Activated CD4-positive, alpha-beta T cell treated with anti-CD3 and anti-CD28 coated beads for 36 hours (primary cell): ENCODE results near the gene RWDD4. TPM values are rescaled to one million over a fixed set of nuclear protein-coding genes. Genes with fewer than 3 reads are reported as not detected.

ENCODE experiments used
- ATAC-seq: fragments of 200-7000 bp; cut with Tn5 transposase; one replicate; pipeline ENCODE4 v1.10.0; 2021; ENCODE audit warnings: mild to moderate bottlenecking, moderate library complexity
- CTCF ChIA-PET: fragments of 350-600 bp; sonication (Branson Sonifier 250); formaldehyde crosslinking; loops from one replicate; lab custom pipeline; 2021; ENCODE audit warnings: antibody characterized with exemption; lab: Charles Lee
- POLR2A ChIA-PET: fragments of 350-600 bp; sonication (Branson Sonifier 250); formaldehyde crosslinking; loops from one replicate; lab custom pipeline; 2021; ENCODE audit warnings: antibody characterized with exemption, inconsistent platforms; lab: Charles Lee
- DNase-seq: peaks from one replicate; pipeline ENCODE4 v3.0.0-alpha.2; 2020
- H3K27ac Mint-ChIP-seq: one replicate; pipeline ENCODE4 v1.8.0; 2021; ENCODE audit warnings: mixed read lengths
- H3K27me3 Mint-ChIP-seq: one replicate; pipeline ENCODE4 v1.8.0; 2021; ENCODE audit warnings: mixed read lengths
- H3K36me3 Mint-ChIP-seq: one replicate; pipeline ENCODE4 v1.8.0; 2021; ENCODE audit warnings: low read depth, mixed read lengths
- H3K4me1 Mint-ChIP-seq: one replicate; pipeline ENCODE4 v1.8.0; 2021; ENCODE audit warnings: mixed read lengths
- H3K4me3 Mint-ChIP-seq: one replicate; pipeline ENCODE4 v1.8.0; 2021; ENCODE audit warnings: mild to moderate bottlenecking, moderate library complexity, mixed read lengths
- H3K9me3 Mint-ChIP-seq: one replicate; pipeline ENCODE4 v1.8.0; 2021; ENCODE audit warnings: low read depth, mixed read lengths
- intact Hi-C, 2 experiments: fragments of 100-400 bp; cut with DNase I in 1 of 2; cut with micrococcal nuclease in 1 of 2; formaldehyde crosslinking; loops; one replicate each; pipeline versions ENCODE4 v1.14.2 to v1.15.1; 2022 to 2024; cut with DNase I, micrococcal nuclease
- total RNA-seq, 2 experiments: library from RNA; stranded (reverse); gene quantifications; one replicate each; pipeline ENCODE4 v1.2.3, GENCODE V29; 2021

RWDD4 gene
- total RNA-seq, 2 experiments from 2014 or later = 19.4 to 26.5 TPM

DNA sequence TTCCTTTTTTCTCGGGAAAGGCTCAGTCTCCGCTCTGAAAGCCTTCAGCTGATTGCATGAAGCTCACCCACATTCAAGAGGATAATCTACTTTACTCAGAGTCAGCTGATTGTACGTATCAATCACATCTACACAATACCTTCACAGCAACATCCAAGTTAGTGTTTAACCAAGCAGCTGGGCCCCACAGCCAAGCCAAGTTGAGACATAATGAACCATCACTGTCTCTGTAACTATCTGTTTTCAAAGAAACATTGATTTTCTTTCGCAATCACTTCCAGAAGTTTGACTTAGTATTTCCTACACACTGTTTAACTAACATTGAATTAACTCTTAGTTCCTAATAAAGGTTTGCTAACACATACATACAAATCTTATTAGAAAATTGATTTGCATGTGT is 40.3 kb downstream of the RWDD4 start:
- Mint-ChIP-seq H3K4me3 (no peak overlapping the region), H3K27ac (no peak overlapping the region), H3K4me1 (no peaks in the 10 kb centered on the region), H3K9me3 (no peaks in the 10 kb centered on the region), H3K27me3 (peaks cover 2% of the 10 kb centered on the region), H3K36me3 (no peaks in the 10 kb centered on the region)
- POLR2A ChIA-PET = no interaction called here
- CTCF ChIA-PET = no interaction called here
- intact Hi-C loops = no loop called here
- ATAC-seq (no peak), DNase-seq (no peak)

- ATAC-seq = no peak
- Mint-ChIP-seq H3K36me3 (no peaks in the 10 kb centered on the region), H3K9me3 (no peaks in the 10 kb centered on the region), H3K27me3 (peaks cover 2% of the 10 kb centered on the region), H3K4me3 (no peak overlapping the region), H3K27ac (no peak overlapping the region), H3K4me1 (no peaks in the 10 kb centered on the region)
- intact Hi-C loops = no loop called here
- POLR2A ChIA-PET = no interaction called here
- CTCF ChIA-PET = no interaction called here
- no peak for DNase-seq
Observed at GRCh38 chr4:183617075-183617474, 41.9 kb downstream of the RWDD4 start.

- H3K27me3 Mint-ChIP-seq = peaks cover 2% of the 10 kb centered on the region
- ChIA-PET POLR2A (no interaction called here), CTCF (no interaction called here)
- H3K4me3 Mint-ChIP-seq = no peak overlapping the region
- intact Hi-C loops = no loop called here
- ATAC-seq = no peak
- no peaks in the 10 kb centered on the region for H3K9me3 Mint-ChIP-seq
- no peaks in the 10 kb centered on the region for H3K36me3 Mint-ChIP-seq
- no peaks in the 10 kb centered on the region for H3K4me1 Mint-ChIP-seq
- no peak overlapping the region for H3K27ac Mint-ChIP-seq
- DNase-seq = no peak
Observed at GRCh38 chr4:183612329-183613250, 46.4 kb downstream of the RWDD4 start.

- no peaks in the 10 kb centered on the region for H3K36me3 Mint-ChIP-seq
- intact Hi-C loops = no loop called here
- ChIA-PET POLR2A (no interaction called here), CTCF (interaction anchor here (0.7 kb wide), 1 partner anchor 68 kb away, joined by 3 read pairs; no protein-coding TSS in a partner anchor)
- H3K27ac Mint-ChIP-seq = no peak overlapping the region
- ATAC-seq (no peak), DNase-seq (no peak)
- H3K9me3 Mint-ChIP-seq = no peaks in the 10 kb centered on the region
- H3K4me1 Mint-ChIP-seq = no peaks in the 10 kb centered on the region
- H3K27me3 Mint-ChIP-seq = peaks cover 4% of the 10 kb centered on the region
- H3K4me3 Mint-ChIP-seq = no peak overlapping the region
Observed at GRCh38 chr4:183611210-183611830, 47.7 kb downstream of the RWDD4 start.

GRCh38 chr4:183610613-183611012 is 48.4 kb downstream of the RWDD4 start:
- Mint-ChIP-seq H3K9me3 (no peaks in the 10 kb centered on the region), H3K4me1 (no peaks in the 10 kb centered on the region), H3K27ac (no peak overlapping the region), H3K36me3 (no peaks in the 10 kb centered on the region), H3K27me3 (peaks cover 4% of the 10 kb centered on the region), H3K4me3 (no peak overlapping the region)
- ATAC-seq (no peak), DNase-seq (no peak)
- intact Hi-C loops = no loop called here
- ChIA-PET CTCF (no interaction called here), POLR2A (no interaction called here)

DNA sequence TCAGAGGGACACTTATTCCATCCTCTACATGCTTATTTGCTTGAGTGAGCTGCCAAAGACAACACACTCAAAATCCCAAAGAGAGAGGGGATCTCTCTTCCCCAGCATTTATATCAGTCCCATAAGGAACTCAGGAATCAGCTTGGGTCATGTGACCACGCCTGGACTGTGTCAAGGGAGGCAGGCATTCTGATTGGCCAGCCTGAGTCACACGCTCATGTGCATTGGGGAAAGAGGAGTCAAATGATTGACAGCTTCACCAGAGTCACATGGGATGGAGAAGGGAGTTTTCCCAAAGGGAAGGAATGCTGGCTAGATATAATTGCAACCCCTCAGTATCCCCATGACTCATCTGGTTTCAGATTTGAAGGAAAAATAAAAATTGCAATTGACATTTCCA is 49.0 kb downstream of the RWDD4 start:
- ChIA-PET POLR2A (no interaction called here), CTCF (no interaction called here)
- no peak overlapping the region for H3K4me3 Mint-ChIP-seq
- ATAC-seq = no peak
- no peaks in the 10 kb centered on the region for H3K36me3 Mint-ChIP-seq
- no peak for DNase-seq
- H3K27ac Mint-ChIP-seq = no peak overlapping the region
- intact Hi-C loops = no loop called here
- H3K9me3 Mint-ChIP-seq = no peaks in the 10 kb centered on the region
- no peaks in the 10 kb centered on the region for H3K4me1 Mint-ChIP-seq
- peaks cover 4% of the 10 kb centered on the region for H3K27me3 Mint-ChIP-seq

DNA sequence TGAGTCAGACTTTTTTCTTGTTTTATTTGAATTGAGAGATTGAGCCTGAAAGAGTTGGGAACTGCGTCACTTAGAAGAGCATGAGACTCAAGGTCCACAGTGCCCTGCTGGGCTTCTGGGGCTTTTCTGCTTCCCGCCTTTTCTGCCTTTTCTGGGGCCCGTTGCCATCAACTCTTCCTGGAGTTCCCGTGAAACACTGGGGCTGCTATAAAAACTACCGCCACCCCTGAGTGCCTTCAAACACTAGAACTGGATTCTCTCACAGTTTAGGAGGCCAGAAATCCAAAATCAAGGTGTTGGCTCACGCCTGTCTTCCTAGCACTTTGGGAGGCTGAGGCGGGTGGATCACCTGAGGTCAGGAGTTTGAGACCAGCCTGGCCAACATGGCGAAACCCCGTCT is 49.8 kb downstream of the RWDD4 start:
- ChIA-PET POLR2A (no interaction called here), CTCF (no interaction called here)
- Mint-ChIP-seq H3K9me3 (no peaks in the 10 kb centered on the region), H3K4me1 (no peaks in the 10 kb centered on the region), H3K36me3 (no peaks in the 10 kb centered on the region), H3K4me3 (no peak overlapping the region), H3K27me3 (peaks cover 3% of the 10 kb centered on the region), H3K27ac (no peak overlapping the region)
- intact Hi-C loops = no loop called here
- ATAC-seq (no peak), DNase-seq (no peak)

DNA sequence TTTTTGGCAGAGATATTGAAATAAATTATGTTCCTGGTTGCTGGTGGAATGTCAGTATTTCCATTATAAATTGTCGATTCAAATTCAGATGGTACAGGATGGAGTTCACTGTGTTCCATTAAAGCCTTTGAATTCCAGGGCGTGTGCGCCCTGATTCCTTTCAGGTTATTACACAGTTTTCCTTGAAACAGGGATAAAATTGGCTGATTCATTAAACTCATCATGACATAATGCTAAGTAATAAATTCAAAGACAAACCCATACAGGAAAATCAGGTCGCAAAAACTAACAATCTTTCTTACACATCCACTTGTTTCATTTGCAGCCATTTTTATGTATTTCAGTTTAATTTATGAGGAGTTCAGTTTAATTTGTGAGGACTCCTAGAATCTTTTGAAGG is 51.1 kb downstream of the RWDD4 start:
- Mint-ChIP-seq H3K9me3 (no peaks in the 10 kb centered on the region), H3K27ac (no peak overlapping the region), H3K27me3 (peaks cover 2% of the 10 kb centered on the region), H3K4me1 (no peaks in the 10 kb centered on the region), H3K4me3 (no peak overlapping the region), H3K36me3 (no peaks in the 10 kb centered on the region)
- ChIA-PET POLR2A (no interaction called here), CTCF (no interaction called here)
- ATAC-seq (no peak), DNase-seq (no peak)
- intact Hi-C loops = no loop called here

- DNase-seq = no peak
- ChIA-PET CTCF (interaction anchor here (0.6 to 0.9 kb wide), 6 partner anchors 11 to 1787 kb away, joined by 3 to 4 read pairs (median 3); no protein-coding TSS in a partner anchor), POLR2A (interaction anchor here (0.6 kb wide), 2 partner anchors 20 to 285 kb away, joined by 3 to 4 read pairs; no protein-coding TSS in a partner anchor)
- no peaks in the 10 kb centered on the region for H3K4me1 Mint-ChIP-seq
- no peak overlapping the region for H3K27ac Mint-ChIP-seq
- peaks cover 2% of the 10 kb centered on the region for H3K27me3 Mint-ChIP-seq
- no peaks in the 10 kb centered on the region for H3K9me3 Mint-ChIP-seq
- no peaks in the 10 kb centered on the region for H3K36me3 Mint-ChIP-seq
- ATAC-seq = no peak
- no peak overlapping the region for H3K4me3 Mint-ChIP-seq
- intact Hi-C loops = loop anchor here (1.0 kb wide), 1 partner anchor 130 kb away; no protein-coding TSS in a partner anchor
Observed at GRCh38 chr4:183602557-183603027, 56.4 kb downstream of the RWDD4 start.

GRCh38 chr4:183601381-183601780 is 57.6 kb downstream of the RWDD4 start:
- no peaks in the 10 kb centered on the region for H3K4me1 Mint-ChIP-seq
- DNase-seq (no peak), ATAC-seq (no peak)
- CTCF ChIA-PET = interaction anchor here (1.0 to 1.7 kb wide), 3 partner anchors 21 to 132 kb away, joined by 3 to 6 read pairs (median 3); no protein-coding TSS in a partner anchor
- intact Hi-C loops = no loop called here
- no peaks in the 10 kb centered on the region for H3K9me3 Mint-ChIP-seq
- no peak overlapping the region for H3K27ac Mint-ChIP-seq
- H3K27me3 Mint-ChIP-seq = no peaks in the 10 kb centered on the region
- H3K4me3 Mint-ChIP-seq = no peak overlapping the region
- H3K36me3 Mint-ChIP-seq = no peaks in the 10 kb centered on the region
- POLR2A ChIA-PET = no interaction called here

- intact Hi-C loops = no loop called here
- no peaks in the 10 kb centered on the region for H3K36me3 Mint-ChIP-seq
- no peaks in the 10 kb centered on the region for H3K9me3 Mint-ChIP-seq
- no peak overlapping the region for H3K4me3 Mint-ChIP-seq
- H3K27me3 Mint-ChIP-seq = no peaks in the 10 kb centered on the region
- peak; percentile 25 for DNase-seq
- CTCF ChIA-PET = interaction anchor here (0.6 to 1.7 kb wide), 4 partner anchors 22 to 954 kb away, joined by 3 to 6 read pairs (median 4); no protein-coding TSS in a partner anchor
- H3K4me1 Mint-ChIP-seq = no peaks in the 10 kb centered on the region
- H3K27ac Mint-ChIP-seq = no peak overlapping the region
- POLR2A ChIA-PET = no interaction called here
- ATAC-seq = no peak
Observed at GRCh38 chr4:183600189-183600685, 58.7 kb downstream of the RWDD4 start.
